DOHH2 (cell line): ENCODE data around the gene MBNL3.

ENCODE experiments used
- H3F3A ChIP-seq: fragments of 200-600 bp; sonication (generic), shearing (Covaris generic); 2 replicates; pipeline ENCODE4 v1.6.0; 2016; ENCODE audit warnings: antibody characterized with exemption, mild to moderate bottlenecking; ENCODE audit not compliant: control insufficient read depth, insufficient read depth
- H3K27ac ChIP-seq: fragments of 200-600 bp; sonication (generic); 2 replicates; pipeline ENCODE4 v1.5.1; 2014; ENCODE audit warnings: low read depth, mild to moderate bottlenecking, low read length, moderate library complexity
- H3K27me3 ChIP-seq: fragments of 200-600 bp; sonication (generic); 2 replicates; pipeline ENCODE4 v1.6.1; 2014; ENCODE audit warnings: mild to moderate bottlenecking, low read length, mixed read lengths; ENCODE audit not compliant: control insufficient read depth
- H3K36me3 ChIP-seq: fragments of 200-600 bp; sonication (generic); 2 replicates; pipeline ENCODE4 v1.6.1; 2014; ENCODE audit warnings: mild to moderate bottlenecking, low read length, moderate library complexity, mixed read lengths; ENCODE audit not compliant: control insufficient read depth
- H3K4me1 ChIP-seq: fragments of 200-600 bp; sonication (generic); 2 replicates; pipeline ENCODE4 v1.6.1; 2014; ENCODE audit warnings: mild to moderate bottlenecking, low read length, mixed read lengths; ENCODE audit not compliant: control insufficient read depth
- H3K4me2 ChIP-seq: fragments of 200-600 bp; sonication (generic); 2 replicates; pipeline ENCODE4 v1.6.0; 2014; ENCODE audit warnings: mild to moderate bottlenecking, low read length, moderate library complexity
- H3K4me3 ChIP-seq: fragments of 200-600 bp; sonication (generic); 2 replicates; pipeline ENCODE4 v1.5.1; 2014; ENCODE audit warnings: mild to moderate bottlenecking, low read length, mixed read lengths
- H3K79me2 ChIP-seq: fragments of 200-600 bp; sonication (generic); 2 replicates; pipeline ENCODE4 v1.6.1; 2014; ENCODE audit warnings: mild to moderate bottlenecking, low read length, mixed read lengths; ENCODE audit not compliant: control insufficient read depth
- H3K9me2 ChIP-seq: fragments of 200-600 bp; sonication (generic); replicated peaks from 2 replicates; pipeline ENCODE4 v1.6.1; 2014; ENCODE audit warnings: mild to moderate bottlenecking, low read length, mixed read lengths; ENCODE audit not compliant: control insufficient read depth
- H3K9me3 ChIP-seq: fragments of 200-600 bp; sonication (generic); 2 replicates; pipeline ENCODE4 v1.6.1; 2014; ENCODE audit warnings: antibody characterized with exemption, low read length, mixed read lengths; ENCODE audit not compliant: control insufficient read depth, insufficient read depth
- H4K20me1 ChIP-seq: fragments of 200-600 bp; sonication (generic); 2 replicates; pipeline ENCODE4 v1.6.0; 2014; ENCODE audit warnings: low read depth, mild to moderate bottlenecking, antibody characterized with exemption, low read length, moderate library complexity; ENCODE audit not compliant: control insufficient read depth, insufficient read depth
- CTCF ChIP-seq: fragments of 200-600 bp; sonication (generic); IDR thresholded peaks from one replicate; pipeline ENCODE4 v1.5.1; 2014; ENCODE audit warnings: antibody characterized with exemption, mild to moderate bottlenecking, low read depth, low read length; ENCODE audit not compliant: poor library complexity, severe bottlenecking
- EZH2phosphoT487 ChIP-seq: fragments of 200-600 bp; sonication (generic); IDR thresholded peaks from 2 replicates; pipeline ENCODE4 v1.6.1; 2017; ENCODE audit warnings: borderline replicate concordance, mild to moderate bottlenecking, antibody characterized with exemption, low read length, moderate library complexity, mixed read lengths

MBNL3 gene

GRCh38 chrX:132407691-132408090 is 81.1 kb downstream of the MBNL3 start:
- H4K20me1 ChIP-seq = no peaks in the 10 kb centered on the region
- H3K27ac ChIP-seq = no peak overlapping the region
- H3F3A ChIP-seq = no peaks in the 10 kb centered on the region
- H3K4me1 ChIP-seq = no peaks in the 10 kb centered on the region
- no peaks in the 10 kb centered on the region for H3K36me3 ChIP-seq
- no peak overlapping the region for H3K4me2 ChIP-seq
- no peaks in the 10 kb centered on the region for H3K9me3 ChIP-seq
- no peaks in the 10 kb centered on the region for H3K79me2 ChIP-seq
- H3K9me2 ChIP-seq = no peaks in the 10 kb centered on the region
- no peak for TF ChIP-seq EZH2phosphoT487
- TF ChIP-seq CTCF = no peak
- H3K27me3 ChIP-seq = no peaks in the 10 kb centered on the region
- no peak overlapping the region for H3K4me3 ChIP-seq

- Histone ChIP-seq H4K20me1 (no peaks in the 10 kb centered on the region), H3K9me2 (no peaks in the 10 kb centered on the region), H3F3A (no peaks in the 10 kb centered on the region), H3K4me3 (no peak overlapping the region), H3K9me3 (no peaks in the 10 kb centered on the region), H3K36me3 (no peaks in the 10 kb centered on the region), H3K27ac (no peak overlapping the region), H3K4me1 (no peaks in the 10 kb centered on the region), H3K4me2 (no peak overlapping the region), H3K79me2 (no peaks in the 10 kb centered on the region), H3K27me3 (no peaks in the 10 kb centered on the region)
- TF ChIP-seq EZH2phosphoT487 = no peak
- TF ChIP-seq CTCF = no peak
Observed at GRCh38 chrX:132406106-132406505, 82.7 kb downstream of the MBNL3 start.

- no peaks in the 10 kb centered on the region for H3K4me1 ChIP-seq
- no peaks in the 10 kb centered on the region for H4K20me1 ChIP-seq
- no peaks in the 10 kb centered on the region for H3K9me3 ChIP-seq
- no peak overlapping the region for H3K27ac ChIP-seq
- H3K4me2 ChIP-seq = no peak overlapping the region
- no peak overlapping the region for H3K4me3 ChIP-seq
- no peaks in the 10 kb centered on the region for H3K9me2 ChIP-seq
- H3K79me2 ChIP-seq = no peaks in the 10 kb centered on the region
- no peaks in the 10 kb centered on the region for H3F3A ChIP-seq
- no peaks in the 10 kb centered on the region for H3K36me3 ChIP-seq
- H3K27me3 ChIP-seq = no peaks in the 10 kb centered on the region
- no peak for TF ChIP-seq CTCF
- no peak for TF ChIP-seq EZH2phosphoT487
Observed at GRCh38 chrX:132404266-132404665, 84.6 kb downstream of the MBNL3 start.

GRCh38 chrX:132401935-132402334 is 86.9 kb downstream of the MBNL3 start:
- TF ChIP-seq EZH2phosphoT487 = no peak
- no peak for TF ChIP-seq CTCF
- no peak overlapping the region for H3K4me2 ChIP-seq
- no peak overlapping the region for H3K4me3 ChIP-seq

More at GRCh38 chrX:132401935-132402334, 86.9 kb downstream of the MBNL3 start:
- Histone ChIP-seq H3F3A (no peaks in the 10 kb centered on the region), H4K20me1 (no peaks in the 10 kb centered on the region), H3K27me3 (no peaks in the 10 kb centered on the region), H3K79me2 (no peaks in the 10 kb centered on the region), H3K9me3 (no peaks in the 10 kb centered on the region), H3K4me1 (no peaks in the 10 kb centered on the region; the same call in 1 of the 2 replicates), H3K27ac (no peak overlapping the region), H3K36me3 (no peaks in the 10 kb centered on the region), H3K9me2 (no peaks in the 10 kb centered on the region)
